PFSK-1 (cell line): ENCODE results near the gene XRCC3.

Experiments used
- POLR2AphosphoS5 ChIP-seq: IDR thresholded peaks from 2 replicates; pipeline ENCODE4 v1.6.1; 2012; ENCODE audit warnings: low read depth, mild to moderate bottlenecking, control low read depth, low read length, moderate library complexity
- TF ChIP-seq, protein P1 (sequence below), 2 experiments: IDR thresholded peaks; 2 replicates each; pipeline versions ENCODE4 v1.6.1 to v1.8.0; 2011 to 2012; ENCODE audit warnings: low read depth in 2 of 2, low read length in 2 of 2, control low read depth in 1 of 2, inconsistent platforms in 1 of 2, mild to moderate bottlenecking in 1 of 2, moderate library complexity in 1 of 2; ENCODE audit not compliant: insufficient read depth in 1 of 2

DNA sequence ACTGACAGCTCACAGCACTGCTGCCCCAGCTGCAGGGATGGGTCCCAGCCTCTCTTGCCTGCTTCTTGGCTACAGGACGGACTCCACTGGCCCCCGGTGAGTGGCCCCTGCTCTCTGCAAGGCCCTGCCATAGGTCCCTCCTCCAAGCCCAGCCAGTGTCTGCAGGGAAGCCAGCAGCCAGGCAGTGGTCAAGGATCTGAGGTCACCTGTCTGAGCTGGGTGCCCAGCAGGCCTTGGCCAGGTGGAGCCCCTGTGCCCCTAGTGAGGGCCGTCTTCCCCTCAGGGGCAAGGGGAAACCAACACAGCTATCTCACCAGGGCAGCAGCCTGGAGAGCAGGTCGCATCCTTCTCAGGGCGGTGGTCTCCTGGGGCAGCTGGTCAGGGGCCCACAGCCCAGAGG is 13.2 kb downstream of the XRCC3 start:
- no peak for TF ChIP-seq POLR2AphosphoS5
- TF ChIP-seq, protein P1, sequence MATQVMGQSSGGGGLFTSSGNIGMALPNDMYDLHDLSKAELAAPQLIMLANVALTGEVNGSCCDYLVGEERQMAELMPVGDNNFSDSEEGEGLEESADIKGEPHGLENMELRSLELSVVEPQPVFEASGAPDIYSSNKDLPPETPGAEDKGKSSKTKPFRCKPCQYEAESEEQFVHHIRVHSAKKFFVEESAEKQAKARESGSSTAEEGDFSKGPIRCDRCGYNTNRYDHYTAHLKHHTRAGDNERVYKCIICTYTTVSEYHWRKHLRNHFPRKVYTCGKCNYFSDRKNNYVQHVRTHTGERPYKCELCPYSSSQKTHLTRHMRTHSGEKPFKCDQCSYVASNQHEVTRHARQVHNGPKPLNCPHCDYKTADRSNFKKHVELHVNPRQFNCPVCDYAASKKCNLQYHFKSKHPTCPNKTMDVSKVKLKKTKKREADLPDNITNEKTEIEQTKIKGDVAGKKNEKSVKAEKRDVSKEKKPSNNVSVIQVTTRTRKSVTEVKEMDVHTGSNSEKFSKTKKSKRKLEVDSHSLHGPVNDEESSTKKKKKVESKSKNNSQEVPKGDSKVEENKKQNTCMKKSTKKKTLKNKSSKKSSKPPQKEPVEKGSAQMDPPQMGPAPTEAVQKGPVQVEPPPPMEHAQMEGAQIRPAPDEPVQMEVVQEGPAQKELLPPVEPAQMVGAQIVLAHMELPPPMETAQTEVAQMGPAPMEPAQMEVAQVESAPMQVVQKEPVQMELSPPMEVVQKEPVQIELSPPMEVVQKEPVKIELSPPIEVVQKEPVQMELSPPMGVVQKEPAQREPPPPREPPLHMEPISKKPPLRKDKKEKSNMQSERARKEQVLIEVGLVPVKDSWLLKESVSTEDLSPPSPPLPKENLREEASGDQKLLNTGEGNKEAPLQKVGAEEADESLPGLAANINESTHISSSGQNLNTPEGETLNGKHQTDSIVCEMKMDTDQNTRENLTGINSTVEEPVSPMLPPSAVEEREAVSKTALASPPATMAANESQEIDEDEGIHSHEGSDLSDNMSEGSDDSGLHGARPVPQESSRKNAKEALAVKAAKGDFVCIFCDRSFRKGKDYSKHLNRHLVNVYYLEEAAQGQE (IDR thresholded peaks at IDR 0.05; ENCODE audit: insufficient read depth in 1 of 2, low read depth in 2 of 2, low read length in 2 of 2), result no peak
